Gastrocnemius medialis (tissue), 4 donors: ENCODE data around the gene R3HDM2. TPM values are rescaled to one million over a fixed set of nuclear protein-coding genes. Genes with fewer than 3 reads are reported as not detected.

Experiments
- ATAC-seq, 2 donors: fragments of 150-250 bp; one replicate each; pipeline ENCODE4 v1.9.1; 2016
- DNase-seq, 2 donors: peaks; one replicate each; pipeline ENCODE4 v3.0.0-alpha.2; 2019
- H3K27ac ChIP-seq, 4 donors: fragments of 200-600 bp; sonication (generic); 1 replicate in 1 of 4; 2 replicates in 3 of 4; pipeline ENCODE4 v1.5.1; 2016 to 2018; ENCODE audit warnings: mild to moderate bottlenecking in 2 of 4, moderate library complexity in 1 of 4
- H3K27me3 ChIP-seq, 3 donors: fragments of 200-600 bp; sonication (generic) in 2 of 3; 1 replicate in 1 of 3; 2 replicates in 2 of 3; pipeline versions ENCODE4 v1.5.1 to v1.6.0; 2016 to 2019; ENCODE audit warnings: mild to moderate bottlenecking in 1 of 3, moderate library complexity in 1 of 3
- H3K36me3 ChIP-seq, 2 donors: fragments of 200-600 bp; sonication (generic) in 1 of 2; one replicate each; pipeline ENCODE4 v1.5.1; 2017 to 2018
- H3K4me1 ChIP-seq, 2 donors: fragments of 200-600 bp; sonication (generic) in 1 of 2; one replicate each; pipeline ENCODE4 v1.5.1; 2016 to 2017; ENCODE audit warnings: mild to moderate bottlenecking in 2 of 2
- H3K4me3 ChIP-seq, 4 donors: fragments of 200-600 bp; sonication (generic) in 3 of 4; 1 replicate in 1 of 4; 2 replicates in 3 of 4; pipeline ENCODE4 v1.5.1; 2016 to 2019; ENCODE audit warnings: mild to moderate bottlenecking in 2 of 4
- H3K9me3 ChIP-seq, 3 donors: fragments of 200-600 bp; sonication (generic) in 2 of 3; 1 replicate in 1 of 3; 2 replicates in 2 of 3; pipeline ENCODE4 v1.5.1; 2016 to 2019
- CTCF ChIP-seq, 5 experiments: fragments of 450-650 bp in 3 of 5; fragments of 200-600 bp in 2 of 5; sonication (generic) in 2 of 5; IDR thresholded peaks in 4 of 5; conservative IDR thresholded peaks in 1 of 5; 1 replicate in 4 of 5; 2 replicates in 1 of 5; pipeline ENCODE4 v1.5.1; 2016 to 2019; ENCODE audit warnings: antibody characterized with exemption in 5 of 5, mild to moderate bottlenecking in 3 of 5, moderate library complexity in 3 of 5
- POLR2A ChIP-seq, 2 donors: fragments of 450-650 bp; IDR thresholded peaks; one replicate each; pipeline ENCODE4 v1.6.1; 2017; ENCODE audit warnings: antibody characterized with exemption in 2 of 2, mild to moderate bottlenecking in 2 of 2, moderate library complexity in 2 of 2
- in situ Hi-C, 4 donors: fragments of 200-750 bp; cut with MboI; loops; one replicate each; pipeline versions ENCODE4 v1.15.0 to v1.8.0; 2017; ENCODE audit warnings: low sequenced_read_pairs in 4 of 4
- intact Hi-C: fragments of 100-400 bp; cut with DNase I; formaldehyde crosslinking; loops from one replicate; pipeline ENCODE4 v1.15.1; 2023; ENCODE audit warnings: low total_unique reads
- total RNA-seq, 4 donors: library from RNA; depleted of rRNA; stranded (reverse); fragments of >200 nt; gene quantifications; one replicate each; pipeline versions ENCODE4 v1.1.0 to v1.2.3, GENCODE V29; 2016

Gene R3HDM2
- total RNA-seq, 4 donors from 2014 or later = 24.1 to 27.1 (median 25.6) TPM

- peaks cover 20 to 37% of the 10 kb centered on the region in 2 donors for H3K4me1 ChIP-seq
- H3K27me3 ChIP-seq = peaks cover 14 to 19% (median 18%) of the 10 kb centered on the region in 3 donors
- H3K9me3 ChIP-seq = no peaks in the 10 kb centered on the region
- in situ Hi-C loops (no loop called here), intact Hi-C loops (no loop called here)
- H3K36me3 ChIP-seq = no peaks in the 10 kb centered on the region
- H3K4me3 ChIP-seq = peak overlapping the region in 3 of 4 donors; percentile 68 to 71 (median 69)
- H3K27ac ChIP-seq = peak overlapping the region in 3 of 4 donors; percentile 66 to 77 (median 76)
- ATAC-seq (no peak), DNase-seq (no peak)
- TF ChIP-seq CTCF (IDR thresholded peaks at IDR 0.05 in 4 of 5, conservative IDR thresholded peaks at IDR 0.05 in 1 of 5) (peak in 2 of 5 experiments; percentile 2 to 4), POLR2A (IDR thresholded peaks at IDR 0.05) (no peak)
Measured at GRCh38 chr12:57462912-57463253, 32.0 kb upstream of the R3HDM2 start.

GRCh38 chr12:57462251-57462911 is 31.5 kb upstream of the R3HDM2 start:
- Histone ChIP-seq H3K9me3 (no peaks in the 10 kb centered on the region), H3K36me3 (no peaks in the 10 kb centered on the region), H3K27me3 (peaks cover 14 to 19% (median 18%) of the 10 kb centered on the region in 3 donors), H3K4me1 (peaks cover 24 to 37% of the 10 kb centered on the region in 2 donors), H3K4me3 (peak overlapping the region; percentile 68 to 78 (median 70)), H3K27ac (peak overlapping the region; percentile 66 to 78 (median 76))
- peak; percentile 7 to 29 for TF ChIP-seq POLR2A (IDR thresholded peaks at IDR 0.05)
- peak; percentile 93 to 95 (median 95) for TF ChIP-seq CTCF (IDR thresholded peaks at IDR 0.05 in 4 of 5, conservative IDR thresholded peaks at IDR 0.05 in 1 of 5)
- in situ Hi-C loops = no loop called here
- DNase-seq (peak; percentile 67 to 81), ATAC-seq (peak; percentile 73 to 86)
- intact Hi-C loops = no loop called here

- intact Hi-C loops (no loop called here), in situ Hi-C loops (no loop called here)
- peaks cover 26 to 37% of the 10 kb centered on the region in 2 donors for H3K4me1 ChIP-seq
- peak overlapping the region; percentile 66 to 78 (median 76) for H3K27ac ChIP-seq
- H3K4me3 ChIP-seq = peak overlapping the region; percentile 68 to 78 (median 70)
- peaks cover 14 to 19% (median 18%) of the 10 kb centered on the region in 3 donors for H3K27me3 ChIP-seq
- no peaks in the 10 kb centered on the region for H3K36me3 ChIP-seq
- TF ChIP-seq POLR2A (IDR thresholded peaks at IDR 0.05) = no peak
- TF ChIP-seq CTCF (IDR thresholded peaks at IDR 0.05 in 4 of 5, conservative IDR thresholded peaks at IDR 0.05 in 1 of 5) = no peak
- no peaks in the 10 kb centered on the region for H3K9me3 ChIP-seq
- DNase-seq (no peak), ATAC-seq (no peak)
Measured at GRCh38 chr12:57461917-57462250, 31.0 kb upstream of the R3HDM2 start.

GRCh38 chr12:57461276-57461916 is 30.6 kb upstream of the R3HDM2 start:
- intact Hi-C loops = no loop called here

More at GRCh38 chr12:57461276-57461916, 30.6 kb upstream of the R3HDM2 start:
- no peak for ATAC-seq
- Histone ChIP-seq H3K4me1 (peaks cover 31 to 37% of the 10 kb centered on the region in 2 donors), H3K36me3 (no peaks in the 10 kb centered on the region), H3K27me3 (peaks cover 14 to 19% (median 18%) of the 10 kb centered on the region in 3 donors), H3K9me3 (no peaks in the 10 kb centered on the region), H3K4me3 (peak overlapping the region; percentile 68 to 78 (median 70)), H3K27ac (peak overlapping the region in 3 of 4 donors; percentile 66 to 77 (median 76))
- no peak for DNase-seq
- in situ Hi-C loops = no loop called here
- no peak for TF ChIP-seq CTCF (IDR thresholded peaks at IDR 0.05 in 4 of 5, conservative IDR thresholded peaks at IDR 0.05 in 1 of 5)
- no peak for TF ChIP-seq POLR2A (IDR thresholded peaks at IDR 0.05)
